Mucosa of descending colon (tissue), 3 donors: ENCODE measurements around the gene XRRA1. TPM values are rescaled to one million over a fixed set of nuclear protein-coding genes. Genes with fewer than 3 reads are reported as not detected.

Source experiments
- ATAC-seq: fragments of 200-7000 bp; cut with Tn5 transposase; one replicate; pipeline ENCODE4 v1.9.1; 2020; ENCODE audit warnings: mild to moderate bottlenecking, moderate library complexity
- DNase-seq, 3 donors: peaks; one replicate each; pipeline ENCODE4 v3.0.0-alpha.2; 2020
- H3K36me3 ChIP-seq: fragments of 200-600 bp; one replicate; pipeline ENCODE4 v1.8.0; 2021; ENCODE audit warnings: low read depth, mild to moderate bottlenecking
- H3K4me1 ChIP-seq: fragments of 200-600 bp; one replicate; pipeline ENCODE4 v1.8.0; 2021; ENCODE audit warnings: low read depth, mild to moderate bottlenecking
- H3K4me3 ChIP-seq: fragments of 200-600 bp; one replicate; pipeline ENCODE4 v1.8.0; 2021; ENCODE audit warnings: mild to moderate bottlenecking
- H3K9me3 ChIP-seq: fragments of 200-600 bp; one replicate; pipeline ENCODE4 v1.8.0; 2021; ENCODE audit warnings: mild to moderate bottlenecking
- intact Hi-C, 2 donors: fragments of 100-400 bp; cut with DNase I in 1 of 2; cut with micrococcal nuclease in 1 of 2; formaldehyde crosslinking; loops; one replicate each; pipeline versions ENCODE4 v1.11.0 to v1.11.1; 2022; cut with DNase I, micrococcal nuclease
- total RNA-seq, 3 donors: library from RNA; stranded (reverse); fragmentation: NEBNext Ultra II Directional in 2 of 3; extraction: Animal tissue kit (Norgen Biotek cat#: 25700) in 2 of 3; gene quantifications; one replicate each; pipeline versions ENCODE4 v1.2.1 to v1.2.4, GENCODE V29; 2021 to 2023
- TF ChIP-seq, protein P1 (sequence below): fragments of 200-600 bp; IDR thresholded peaks from one replicate; pipeline ENCODE4 v1.8.0; 2022; ENCODE audit warnings: antibody characterized with exemption, mild to moderate bottlenecking
- donor health status: DM: no; HTN: no; CAD: no; lungs with moderate emphysema.
- donor health status: DM: no; HTN: no; CAD: no.
- donor health status: DM: no; HTN: yes; CAD: no.

The XRRA1 gene
- total RNA-seq, 3 donors from 2014 or later: 6.7 to 35.9 (median 29.6) TPM

- no peak for DNase-seq
- Histone ChIP-seq H3K4me3 (no peak overlapping the region), H3K4me1 (no peaks in the 10 kb centered on the region), H3K36me3 (peaks cover 5% of the 10 kb centered on the region), H3K9me3 (no peaks in the 10 kb centered on the region)
- ATAC-seq: no peak
- intact Hi-C loops: no loop called here
- TF ChIP-seq, protein P1, sequence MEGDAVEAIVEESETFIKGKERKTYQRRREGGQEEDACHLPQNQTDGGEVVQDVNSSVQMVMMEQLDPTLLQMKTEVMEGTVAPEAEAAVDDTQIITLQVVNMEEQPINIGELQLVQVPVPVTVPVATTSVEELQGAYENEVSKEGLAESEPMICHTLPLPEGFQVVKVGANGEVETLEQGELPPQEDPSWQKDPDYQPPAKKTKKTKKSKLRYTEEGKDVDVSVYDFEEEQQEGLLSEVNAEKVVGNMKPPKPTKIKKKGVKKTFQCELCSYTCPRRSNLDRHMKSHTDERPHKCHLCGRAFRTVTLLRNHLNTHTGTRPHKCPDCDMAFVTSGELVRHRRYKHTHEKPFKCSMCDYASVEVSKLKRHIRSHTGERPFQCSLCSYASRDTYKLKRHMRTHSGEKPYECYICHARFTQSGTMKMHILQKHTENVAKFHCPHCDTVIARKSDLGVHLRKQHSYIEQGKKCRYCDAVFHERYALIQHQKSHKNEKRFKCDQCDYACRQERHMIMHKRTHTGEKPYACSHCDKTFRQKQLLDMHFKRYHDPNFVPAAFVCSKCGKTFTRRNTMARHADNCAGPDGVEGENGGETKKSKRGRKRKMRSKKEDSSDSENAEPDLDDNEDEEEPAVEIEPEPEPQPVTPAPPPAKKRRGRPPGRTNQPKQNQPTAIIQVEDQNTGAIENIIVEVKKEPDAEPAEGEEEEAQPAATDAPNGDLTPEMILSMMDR: no peak
Observed at GRCh38 chr11:74956397-74957015, 7.6 kb upstream of the XRRA1 start.

DNA sequence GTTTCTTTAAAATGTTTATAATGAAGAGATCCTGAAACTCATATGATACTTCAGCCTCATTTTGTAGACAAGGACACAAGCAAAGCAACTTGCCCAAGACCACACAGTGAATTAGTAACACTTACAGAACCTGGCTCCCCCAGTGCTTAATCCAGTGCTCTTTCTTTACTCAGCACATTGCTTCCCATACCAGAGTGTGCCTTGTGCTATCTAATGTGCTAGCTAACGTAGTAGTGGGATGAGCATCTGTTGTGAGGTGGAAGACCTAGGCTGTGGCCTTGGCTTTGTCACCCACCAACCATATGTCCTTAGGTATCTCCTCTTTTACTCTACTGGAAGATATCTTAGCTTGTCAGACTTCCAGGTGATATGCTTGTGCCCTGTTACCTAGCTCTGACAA, 5.3 kb upstream of the XRRA1 start:
- DNase-seq (no peak), ATAC-seq (no peak)
- Histone ChIP-seq H3K9me3 (no peaks in the 10 kb centered on the region), H3K36me3 (peaks cover 5% of the 10 kb centered on the region), H3K4me3 (no peak overlapping the region), H3K4me1 (peaks cover 10% of the 10 kb centered on the region)
- TF ChIP-seq, protein P1: no peak
- intact Hi-C loops: no loop called here

- Histone ChIP-seq H3K4me3 (no peak overlapping the region), H3K4me1 (peaks cover 12% of the 10 kb centered on the region), H3K36me3 (peaks cover 5% of the 10 kb centered on the region), H3K9me3 (no peaks in the 10 kb centered on the region)
- DNase-seq (peak in 1 of 3 donors; percentile 31), ATAC-seq (no peak)
- intact Hi-C loops: no loop called here
- TF ChIP-seq, protein P1: no peak
Observed at GRCh38 chr11:74953451-74953850, 4.6 kb upstream of the XRRA1 start.

GRCh38 chr11:74952752-74953151, 3.9 kb upstream of the XRRA1 start:
- Histone ChIP-seq H3K4me1 (peaks cover 12% of the 10 kb centered on the region), H3K9me3 (no peaks in the 10 kb centered on the region), H3K36me3 (peaks cover 5% of the 10 kb centered on the region), H3K4me3 (no peak overlapping the region)
- intact Hi-C loops: no loop called here
- TF ChIP-seq, protein P1: no peak
- DNase-seq: no peak
- ATAC-seq: no peak

DNA sequence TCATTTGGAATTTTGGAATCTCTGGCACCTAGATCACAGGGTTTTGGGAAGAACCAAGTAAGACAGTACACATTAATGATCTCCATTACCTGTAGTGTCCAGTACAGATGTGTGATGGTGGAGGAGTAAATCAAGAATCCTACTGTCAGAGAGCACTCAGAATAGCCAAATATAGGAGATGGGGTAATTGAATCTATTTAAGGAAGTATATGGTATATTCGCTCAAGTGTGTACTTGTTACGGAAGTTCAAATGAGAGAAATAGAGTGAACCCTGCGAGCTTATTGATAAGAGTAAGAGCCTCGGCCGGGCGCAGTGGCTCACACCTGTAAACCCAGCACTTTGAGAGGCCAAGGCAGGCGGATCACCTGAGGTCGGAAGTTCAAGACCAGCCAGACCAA, 2.3 kb upstream of the XRRA1 start:
- ATAC-seq: no peak
- H3K4me1 ChIP-seq: peaks cover 12% of the 10 kb centered on the region
- no peaks in the 10 kb centered on the region for H3K9me3 ChIP-seq
- TF ChIP-seq, protein P1: no peak
- H3K4me3 ChIP-seq: no peak overlapping the region
- peaks cover 5% of the 10 kb centered on the region for H3K36me3 ChIP-seq
- no peak for DNase-seq
- intact Hi-C loops: no loop called here
